GM12878 (cell line): ENCODE data around the gene NDRG4. TPM values are rescaled to one million over a fixed set of nuclear protein-coding genes. Genes with fewer than 3 reads are reported as not detected.

Experiments
- ATAC-seq: fragments of 200-7000 bp; cut with Tn5 transposase; 3 replicates; pipeline ENCODE4 v1.9.1; 2020; ENCODE audit warnings: mild to moderate bottlenecking, moderate library complexity
- BruUV-seq: library from RNA; stranded (reverse); fragments of 400-500 nt; replicated peaks from 2 replicates; lab custom pipeline; 2021; lab: Mats Ljungman, UMichigan
- CTCF ChIA-PET: fragments of 300-600 bp; sonication (Branson Sonifier 250); formaldehyde crosslinking; extraction: SDS; loops from one replicate; lab custom pipeline; 2021; ENCODE audit warnings: inconsistent platforms; lab: Yijun Ruan, JAX
- POLR2A ChIA-PET: fragments of 350-600 bp; formaldehyde crosslinking; extraction: SDS; loops from one replicate; lab custom pipeline; 2021; ENCODE audit warnings: inconsistent platforms; lab: Charles Lee
- RAD21 ChIA-PET: fragments of 300-600 bp; sonication (Branson Sonifier 250); formaldehyde crosslinking; loops from one replicate; lab custom pipeline; 2023; ENCODE audit warnings: antibody characterized with exemption; ENCODE audit not compliant: unreplicated experiment; lab: Charles Lee
- SMC1A ChIA-PET: fragments of 300-600 bp; sonication (Branson Sonifier 250); formaldehyde crosslinking; loops from one replicate; lab custom pipeline; 2023; ENCODE audit not compliant: unreplicated experiment, uncharacterized antibody; lab: Charles Lee
- DNase-seq: peaks from one replicate; pipeline ENCODE4 v3.0.0-alpha.2; 2011; ENCODE audit warnings: low read depth, low spot score
- FAIRE-seq: peaks from 3 replicates; lab custom pipeline; 2011; peaks lifted over from hg19 to GRCh38; lab: Jason Lieb, UNC
- H2AFZ ChIP-seq: 2 replicates; pipeline ENCODE4 v1.6.0; 2011; ENCODE audit warnings: low read depth, low read length, control low read depth; ENCODE audit not compliant: control insufficient read depth
- H3K27ac ChIP-seq: 2 replicates; pipeline ENCODE4 v1.5.1; 2011; ENCODE audit warnings: control low read depth; ENCODE audit not compliant: control insufficient read depth, insufficient read depth
- H3K27me3 ChIP-seq, 2 experiments: replicated peaks in 1 of 2; 2 replicates each; pipeline versions ENCODE4 v1.6.0 to v1.6.1; 2011; ENCODE audit warnings: low read length in 1 of 2; ENCODE audit not compliant: control insufficient read depth in 2 of 2, insufficient read depth in 2 of 2
- H3K36me3 ChIP-seq, 2 experiments: 2 replicates each; pipeline ENCODE4 v1.5.1; 2011; ENCODE audit warnings: low read length in 1 of 2; ENCODE audit not compliant: control insufficient read depth in 2 of 2, insufficient read depth in 2 of 2
- H3K4me1 ChIP-seq: 2 replicates; pipeline ENCODE4 v1.6.1; 2011; ENCODE audit warnings: mild to moderate bottlenecking, low read length, moderate library complexity, mixed read lengths; ENCODE audit not compliant: control insufficient read depth, insufficient read depth
- H3K4me2 ChIP-seq: 2 replicates; pipeline ENCODE4 v1.6.0; 2011; ENCODE audit warnings: control low read depth; ENCODE audit not compliant: control insufficient read depth, insufficient read depth
- H3K4me3 ChIP-seq: fragments of 200-600 bp; sonication (generic); 2 replicates; pipeline ENCODE4 v1.5.1; 2016
- H3K79me2 ChIP-seq: 2 replicates; pipeline ENCODE4 v1.6.0; 2011; ENCODE audit warnings: low read length; ENCODE audit not compliant: control insufficient read depth, insufficient read depth
- H3K9ac ChIP-seq: 2 replicates; pipeline ENCODE4 v1.8.0; 2011; ENCODE audit warnings: low read length, control low read depth, mixed read lengths; ENCODE audit not compliant: control insufficient read depth, insufficient read depth
- H3K9me3 ChIP-seq: replicated peaks from 3 replicates; pipeline ENCODE4 v1.5.1; 2011; ENCODE audit warnings: mild to moderate bottlenecking, low read length; ENCODE audit not compliant: control insufficient read depth, insufficient read depth
- H4K20me1 ChIP-seq: 2 replicates; pipeline ENCODE4 v1.6.0; 2011; ENCODE audit not compliant: control insufficient read depth, insufficient read depth
- BACH1 ChIP-seq: fragments of 450-650 bp; IDR thresholded peaks from 2 replicates; pipeline ENCODE4 v1.6.1; 2017; ENCODE audit warnings: mild to moderate bottlenecking, borderline replicate concordance
- ETV6 ChIP-seq, 2 experiments: fragments of 450-650 bp in 1 of 2; IDR thresholded peaks in 1 of 2; conservative IDR thresholded peaks in 1 of 2; 2 replicates each; pipeline ENCODE4 v1.6.1; 2014; ENCODE audit warnings: antibody characterized with exemption in 1 of 2, borderline replicate concordance in 1 of 2, low read depth in 1 of 2, mild to moderate bottlenecking in 1 of 2, moderate library complexity in 1 of 2
- FOS ChIP-seq: IDR thresholded peaks from 3 replicates; pipeline ENCODE4 v1.6.1; 2011; ENCODE audit warnings: borderline replicate concordance; ENCODE audit not compliant: insufficient read length; ENCODE audit errors: extremely low read depth
- GABPA ChIP-seq: IDR thresholded peaks from 2 replicates; pipeline ENCODE4 v1.6.1; 2014; ENCODE audit warnings: antibody characterized with exemption, low read depth, mild to moderate bottlenecking, inconsistent platforms
- HDAC2 ChIP-seq: fragments of 200-600 bp; sonication (generic); IDR thresholded peaks from 2 replicates; pipeline ENCODE4 v1.6.1; 2017
- JUND ChIP-seq: IDR thresholded peaks from 2 replicates; pipeline ENCODE4 v1.6.1; 2012; ENCODE audit warnings: low read depth, mild to moderate bottlenecking, low read length, improper control_type of control experiment, moderate library complexity
- KDM1A ChIP-seq: fragments of 200-600 bp; sonication (generic); IDR thresholded peaks from 2 replicates; pipeline ENCODE4 v1.6.1; 2016; ENCODE audit warnings: borderline replicate concordance
- MEF2A ChIP-seq: IDR thresholded peaks from 2 replicates; pipeline ENCODE4 v1.6.1; 2011; ENCODE audit warnings: low read depth, mild to moderate bottlenecking, low read length, moderate library complexity; ENCODE audit not compliant: insufficient read depth
- MEF2B ChIP-seq: fragments of 450-650 bp; IDR thresholded peaks from 2 replicates; pipeline ENCODE4 v1.6.1; 2018; ENCODE audit warnings: mild to moderate bottlenecking, moderate library complexity; ENCODE audit not compliant: partially characterized antibody, poor library complexity, severe bottlenecking
- MXI1 ChIP-seq: fragments of 150-350 bp; IDR thresholded peaks from 2 replicates; pipeline ENCODE4 v1.6.1; 2011; ENCODE audit warnings: low read depth, mild to moderate bottlenecking, inconsistent platforms, low read length, improper control_type of control experiment
- NR2C2 ChIP-seq: IDR thresholded peaks from 2 replicates; pipeline ENCODE4 v1.6.1; 2011; ENCODE audit warnings: borderline replicate concordance, low read depth; ENCODE audit not compliant: control insufficient read depth, insufficient read length
- PAX8 ChIP-seq: fragments of 450-650 bp; IDR thresholded peaks from 2 replicates; pipeline ENCODE4 v1.6.1; 2017; ENCODE audit warnings: mild to moderate bottlenecking, moderate library complexity
- SPI1 ChIP-seq: IDR thresholded peaks from 2 replicates; pipeline ENCODE4 v1.6.1; 2011; ENCODE audit warnings: low read depth, mild to moderate bottlenecking, low read length, moderate library complexity, borderline replicate concordance; ENCODE audit not compliant: insufficient read depth
- STAT1 ChIP-seq: fragments of 450-650 bp; conservative IDR thresholded peaks from 2 replicates; pipeline ENCODE4 v1.6.1; 2014; ENCODE audit warnings: antibody characterized with exemption, mild to moderate bottlenecking
- SUZ12 ChIP-seq: fragments of 200-600 bp; sonication (generic); IDR thresholded peaks from one replicate; pipeline ENCODE4 v1.6.1; 2018; ENCODE audit warnings: antibody characterized with exemption, mild to moderate bottlenecking; ENCODE audit not compliant: unreplicated experiment
- WGBS: methylation state at CpG from one replicate; pipeline ENCODE4 v1.1.6; 2016; ENCODE audit warnings: low lambda C conversion rate; ENCODE audit not compliant: insufficient replicate concordance, insufficient coverage; ENCODE audit errors: missing lambda C conversion rate; 5-methylcytosine and 5-hydroxymethylcytosine counted together
- in situ Hi-C: fragments of 300-500 bp; cut with MboI; formaldehyde crosslinking; loops from 9 replicates; pipeline ENCODE4 v1.14.3; 2018; ENCODE audit warnings: mixed read lengths
- intact Hi-C: fragments of 100-400 bp; cut with micrococcal nuclease; formaldehyde crosslinking; loops from one replicate; pipeline ENCODE4 v1.14.2; 2022; ENCODE audit not compliant: unreplicated experiment
- polyA plus RNA-seq, 11 experiments: library from polyadenylated mRNA; depleted of rRNA in 4 of 11; unstranded in 6 of 11; stranded (reverse) in 5 of 11; fragments of >200 nt; fragmentation: Nextera tagmentation in 4 of 11; fragmentation: Illumina TruSeq in 1 of 11; extraction: Ambion mirVana in 4 of 11; extraction: Trizol in 1 of 11; gene quantifications; 1 replicate in 1 of 11; 2 replicates in 10 of 11; pipeline versions ENCODE4 v1.2.1 to v1.2.3, GENCODE V29; 2011 to 2016; ENCODE audit warnings: inconsistent platforms in 2 of 11, missing spikeins in 2 of 11, low read depth in 1 of 11
- total RNA-seq, 4 experiments: library from RNA; depleted of rRNA in 3 of 4; stranded (reverse); fragments of >200 nt in 3 of 4; fragmentation: Illumina TruSeq in 1 of 4; extraction: Trizol in 1 of 4; gene quantifications; 2 replicates each; pipeline versions ENCODE4 v1.2.1 to v1.2.3, GENCODE V29; 2013 to 2021
- TF ChIP-seq, protein P1 (sequence below): IDR thresholded peaks from 2 replicates; pipeline ENCODE4 v1.6.1; 2011; ENCODE audit warnings: borderline replicate concordance, low read depth, mild to moderate bottlenecking, moderate library complexity, mixed read lengths, low read length; ENCODE audit not compliant: insufficient read depth; ENCODE audit errors: extremely low read length
- TF ChIP-seq, protein P2 (sequence below): fragments of 150-350 bp; IDR thresholded peaks from 2 replicates; pipeline ENCODE4 v1.6.1; 2014; ENCODE audit warnings: mild to moderate bottlenecking, low read depth, low read length

Gene NDRG4
- total and polyA plus RNA-seq, 10 of the 15 experiments (the other 5 are each of a cell fraction or from before 2014, with no cell fraction given) = 0.33 to 3.8 (median 2.5) TPM

DNA sequence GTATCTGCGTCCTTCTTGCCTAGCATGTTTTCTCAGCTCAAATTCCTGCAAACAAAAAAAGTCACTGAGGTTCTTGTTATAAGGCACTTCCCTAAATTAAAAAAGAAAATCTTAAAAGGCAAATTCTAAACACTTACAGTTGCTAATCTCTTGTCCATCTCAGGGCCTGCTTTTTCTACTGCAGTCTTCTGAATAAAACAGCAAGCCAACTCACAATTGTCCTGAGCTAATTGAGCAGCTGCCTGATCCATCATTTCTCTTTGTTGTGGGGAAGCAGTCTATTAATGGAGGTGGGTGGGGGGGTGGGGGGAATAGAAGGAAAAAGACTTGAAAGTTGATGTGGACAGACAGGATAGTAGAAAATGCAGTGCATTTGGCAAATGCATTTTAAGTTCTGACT, 42.3 kb downstream of the NDRG4 start:
- BruUV-seq = no TSS peak
- RAD21 ChIA-PET = no interaction called here
- FAIRE-seq (no peak), DNase-seq (no peak), ATAC-seq (no peak)
- CTCF ChIA-PET = interaction anchor here (1.0 to 2.0 kb wide), 4 partner anchors 16 to 214 kb away, joined by 3 to 4 read pairs (median 4); no protein-coding TSS in a partner anchor
- SMC1A ChIA-PET = interaction anchor here (0.6 kb wide), 2 partner anchors 15 to 1267 kb away, joined by 3 read pairs; no protein-coding TSS in a partner anchor
- no peak overlapping the region for H3K9ac ChIP-seq
- no peak overlapping the region for H2AFZ ChIP-seq
- H3K36me3 ChIP-seq = peaks cover 21 to 73% of the 10 kb centered on the region in 2 experiments
- in situ Hi-C loops (no loop called here), intact Hi-C loops (no loop called here)
- no peak overlapping the region for H3K4me2 ChIP-seq
- no peaks in the 10 kb centered on the region for H4K20me1 ChIP-seq
- POLR2A ChIA-PET = interaction anchor here (1.4 kb wide), 1 partner anchor 8 kb away, joined by 3 read pairs; no protein-coding TSS in a partner anchor
- H3K9me3 ChIP-seq = no peaks in the 10 kb centered on the region
- no peak overlapping the region for H3K27ac ChIP-seq
- no peaks in the 10 kb centered on the region for H3K79me2 ChIP-seq
- whole genome bisulfite sequencing = 82% methylated on average over 1 of the region's 1 CpG
- H3K27me3 ChIP-seq = no peaks in the 10 kb centered on the region
- H3K4me1 ChIP-seq = no peaks in the 10 kb centered on the region
- no peak overlapping the region for H3K4me3 ChIP-seq
- TF ChIP-seq PAX8 = no peak
- TF ChIP-seq NR2C2 = no peak
- no peak for TF ChIP-seq SPI1
- TF ChIP-seq, protein P1, sequence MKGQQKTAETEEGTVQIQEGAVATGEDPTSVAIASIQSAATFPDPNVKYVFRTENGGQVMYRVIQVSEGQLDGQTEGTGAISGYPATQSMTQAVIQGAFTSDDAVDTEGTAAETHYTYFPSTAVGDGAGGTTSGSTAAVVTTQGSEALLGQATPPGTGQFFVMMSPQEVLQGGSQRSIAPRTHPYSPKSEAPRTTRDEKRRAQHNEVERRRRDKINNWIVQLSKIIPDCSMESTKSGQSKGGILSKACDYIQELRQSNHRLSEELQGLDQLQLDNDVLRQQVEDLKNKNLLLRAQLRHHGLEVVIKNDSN = no peak
- no peak for TF ChIP-seq MEF2A
- TF ChIP-seq JUND = no peak
- TF ChIP-seq KDM1A = no peak
- no peak for TF ChIP-seq BACH1
- TF ChIP-seq MEF2B = no peak
- no peak for TF ChIP-seq MXI1
- TF ChIP-seq SUZ12 = no peak
- TF ChIP-seq ETV6 (conservative IDR thresholded peaks at IDR 0.05 in 1 of 2, IDR thresholded peaks at IDR 0.05 in 1 of 2; ENCODE audit: borderline replicate concordance in 1 of 2, low read depth in 1 of 2) = no peak
- TF ChIP-seq, protein P2, sequence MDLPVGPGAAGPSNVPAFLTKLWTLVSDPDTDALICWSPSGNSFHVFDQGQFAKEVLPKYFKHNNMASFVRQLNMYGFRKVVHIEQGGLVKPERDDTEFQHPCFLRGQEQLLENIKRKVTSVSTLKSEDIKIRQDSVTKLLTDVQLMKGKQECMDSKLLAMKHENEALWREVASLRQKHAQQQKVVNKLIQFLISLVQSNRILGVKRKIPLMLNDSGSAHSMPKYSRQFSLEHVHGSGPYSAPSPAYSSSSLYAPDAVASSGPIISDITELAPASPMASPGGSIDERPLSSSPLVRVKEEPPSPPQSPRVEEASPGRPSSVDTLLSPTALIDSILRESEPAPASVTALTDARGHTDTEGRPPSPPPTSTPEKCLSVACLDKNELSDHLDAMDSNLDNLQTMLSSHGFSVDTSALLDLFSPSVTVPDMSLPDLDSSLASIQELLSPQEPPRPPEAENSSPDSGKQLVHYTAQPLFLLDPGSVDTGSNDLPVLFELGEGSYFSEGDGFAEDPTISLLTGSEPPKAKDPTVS = no peak
- no peak for TF ChIP-seq STAT1
- TF ChIP-seq FOS = no peak
- no peak for TF ChIP-seq HDAC2
- no peak for TF ChIP-seq GABPA
